H1 (cell line): Measurements from ENCODE around the gene PCDHGA3. TPM values are rescaled to one million over a fixed set of nuclear protein-coding genes. Genes with fewer than 3 reads are reported as not detected.
"Not testable (repeated sequence)": the region's sequence is repeated elsewhere in the genome, so short reads cannot be mapped to it uniquely, and the experiment has no call there.

Source experiments
- CTCF ChIA-PET: fragments of 300-600 bp; sonication (Branson Sonifier 250); formaldehyde crosslinking; loops from one replicate; lab custom pipeline; 2021; ENCODE audit not compliant: partially characterized antibody; lab: Charles Lee
- POLR2A ChIA-PET: fragments of 300-600 bp; sonication (Branson Sonifier 250); formaldehyde crosslinking; loops from one replicate; lab custom pipeline; 2021; ENCODE audit warnings: inconsistent platforms; ENCODE audit not compliant: partially characterized antibody; lab: Charles Lee
- DNase-seq, 2 experiments: peaks; one replicate each; pipeline versions ENCODE4 v3.0.0 to v3.0.0-alpha.2; 2010 to 2022; ENCODE audit warnings: low spot score in 2 of 2, low read depth in 1 of 2, mixed read lengths in 1 of 2
- FAIRE-seq: peaks from 2 replicates; lab custom pipeline; 2011; peaks lifted over from hg19 to GRCh38; lab: Jason Lieb, UNC
- H2AFZ ChIP-seq: 2 replicates; pipeline ENCODE4 v1.8.1; 2012; ENCODE audit warnings: low read length, inconsistent platforms
- H2AK5ac ChIP-seq: 2 replicates; pipeline ENCODE4 v1.6.1; 2013; ENCODE audit warnings: low read depth, low read length
- H2BK120ac ChIP-seq: replicated peaks from 2 replicates; pipeline ENCODE3; 2013; ENCODE audit warnings: low read depth, low read length, inconsistent platforms
- H2BK12ac ChIP-seq: 2 replicates; pipeline ENCODE4 v1.6.1; 2013; ENCODE audit warnings: low read depth, low read length
- H2BK15ac ChIP-seq: 2 replicates; pipeline ENCODE4 v1.6.1; 2013; ENCODE audit warnings: low read length
- H2BK20ac ChIP-seq: 2 replicates; pipeline ENCODE4 v1.6.1; 2013; ENCODE audit warnings: low read length
- H2BK5ac ChIP-seq: 2 replicates; pipeline ENCODE4 v1.6.1; 2013; ENCODE audit warnings: low read depth, low read length
- H3K14ac ChIP-seq: 2 replicates; pipeline ENCODE4 v1.6.1; 2013; ENCODE audit warnings: inconsistent platforms; ENCODE audit not compliant: insufficient read length
- H3K18ac ChIP-seq: 2 replicates; pipeline ENCODE4 v1.6.1; 2013; ENCODE audit warnings: low read length; ENCODE audit errors: extremely low read depth
- H3K23ac ChIP-seq: 2 replicates; pipeline ENCODE4 v1.6.1; 2013; ENCODE audit warnings: inconsistent platforms; ENCODE audit not compliant: insufficient read length
- H3K23me2 ChIP-seq: 2 replicates; pipeline ENCODE4 v1.6.1; 2013; ENCODE audit warnings: low read depth, low read length
- H3K27ac ChIP-seq: 2 replicates; pipeline ENCODE4 v1.6.1; 2011; ENCODE audit warnings: low read depth, low read length, inconsistent platforms
- H3K27me3 ChIP-seq, 4 experiments: replicated peaks in 1 of 4; 1 replicate in 1 of 4; 2 replicates in 3 of 4; pipeline versions ENCODE4 v1.6.1 to v1.8.1; 2011 to 2013; ENCODE audit warnings: low read length in 3 of 4, mild to moderate bottlenecking in 3 of 4, inconsistent platforms in 2 of 4, mixed read lengths in 2 of 4, moderate library complexity in 1 of 4; ENCODE audit not compliant: control insufficient read depth in 3 of 4, insufficient read depth in 3 of 4; ENCODE audit errors: extremely low read depth in 1 of 4
- H3K36me3 ChIP-seq, 4 experiments: 2 replicates each; pipeline versions ENCODE4 v1.6.1 to v1.8.1; 2011 to 2013; ENCODE audit warnings: mild to moderate bottlenecking in 4 of 4, low read length in 3 of 4, moderate library complexity in 2 of 4, control low read depth in 1 of 4, inconsistent platforms in 1 of 4; ENCODE audit not compliant: insufficient read depth in 4 of 4, control insufficient read depth in 2 of 4
- H3K4ac ChIP-seq: replicated peaks from 2 replicates; pipeline ENCODE3; 2013; ENCODE audit warnings: low read length, low read depth, mixed read lengths, inconsistent platforms; ENCODE audit not compliant: insufficient read length
- H3K4me1 ChIP-seq, 4 experiments: replicated peaks in 1 of 4; 1 replicate in 1 of 4; 2 replicates in 3 of 4; pipeline versions ENCODE4 v1.6.1 to v1.8.1; 2011 to 2013; ENCODE audit warnings: low read length in 3 of 4, inconsistent platforms in 2 of 4, mixed read lengths in 1 of 4; ENCODE audit not compliant: insufficient read depth in 4 of 4, control insufficient read depth in 3 of 4
- H3K4me2 ChIP-seq, 2 experiments: 2 replicates each; pipeline versions ENCODE4 v1.6.1 to v1.8.1; 2011 to 2013; ENCODE audit warnings: low read depth in 2 of 2, low read length in 2 of 2, control low read depth in 1 of 2, inconsistent platforms in 1 of 2, mild to moderate bottlenecking in 1 of 2; ENCODE audit not compliant: insufficient read depth in 1 of 2
- H3K4me3 ChIP-seq, 4 experiments: fragments of 200-600, 300-600 bp in 1 of 4; sonication (generic), shearing (Covaris generic), sonication (Bioruptor Twin) in 1 of 4; 2 replicates each; pipeline versions ENCODE4 v1.5.1 to v1.8.1; 2011 to 2016; ENCODE audit warnings: low read length in 4 of 4, low read depth in 3 of 4, control low read depth in 2 of 4, inconsistent platforms in 2 of 4, mild to moderate bottlenecking in 2 of 4, mixed read lengths in 1 of 4, moderate library complexity in 1 of 4; ENCODE audit not compliant: insufficient read depth in 2 of 4; ENCODE audit errors: extremely low read depth in 1 of 4
- H3K56ac ChIP-seq: replicated peaks from 2 replicates; pipeline ENCODE3; 2013; ENCODE audit warnings: low read depth, mild to moderate bottlenecking, mixed read lengths, low read length, inconsistent platforms; ENCODE audit not compliant: insufficient read length
- H3K79me1 ChIP-seq: 2 replicates; pipeline ENCODE4 v1.6.1; 2013; ENCODE audit warnings: low read depth, low read length, control low read depth
- H3K79me2 ChIP-seq, 2 experiments: 2 replicates each; pipeline versions ENCODE4 v1.6.1 to v1.8.1; 2012 to 2013; ENCODE audit warnings: low read length in 2 of 2, mild to moderate bottlenecking in 2 of 2, inconsistent platforms in 1 of 2; ENCODE audit not compliant: insufficient read depth in 2 of 2, control insufficient read depth in 1 of 2
- H3K9ac ChIP-seq, 4 experiments: replicated peaks in 1 of 4; 1 replicate in 1 of 4; 2 replicates in 3 of 4; pipeline versions ENCODE4 v1.6.1 to v1.8.1; 2011 to 2013; ENCODE audit warnings: low read depth in 3 of 4, low read length in 3 of 4, control low read depth in 2 of 4, mild to moderate bottlenecking in 2 of 4, moderate library complexity in 2 of 4, inconsistent platforms in 1 of 4; ENCODE audit errors: extremely low read depth in 1 of 4
- H3K9me3 ChIP-seq, 2 experiments: 2 replicates each; pipeline versions ENCODE4 v1.6.1 to v1.8.1; 2012 to 2013; ENCODE audit warnings: mild to moderate bottlenecking in 2 of 2, moderate library complexity in 2 of 2, control low read depth in 1 of 2, inconsistent platforms in 1 of 2, low read depth in 1 of 2, low read length in 1 of 2, mixed read lengths in 1 of 2; ENCODE audit not compliant: insufficient read depth in 2 of 2
- H4K20me1 ChIP-seq, 2 experiments: replicated peaks in 1 of 2; 2 replicates each; pipeline versions ENCODE3 to v1.8.1; 2011 to 2013; ENCODE audit warnings: inconsistent platforms in 2 of 2, low read length in 2 of 2, mild to moderate bottlenecking in 1 of 2; ENCODE audit not compliant: insufficient read depth in 2 of 2, control insufficient read depth in 1 of 2
- H4K5ac ChIP-seq: 2 replicates; pipeline ENCODE4 v1.6.1; 2013; ENCODE audit warnings: low read length, low read depth, mixed read lengths, inconsistent platforms; ENCODE audit not compliant: insufficient read length
- H4K8ac ChIP-seq: 2 replicates; pipeline ENCODE4 v1.8.0; 2013; ENCODE audit warnings: mild to moderate bottlenecking, moderate library complexity, low read length, inconsistent platforms; ENCODE audit not compliant: insufficient read depth; ENCODE audit errors: extremely low read depth
- H4K91ac ChIP-seq: replicated peaks from 2 replicates; pipeline ENCODE3; 2013; ENCODE audit warnings: low read length, mixed read lengths, inconsistent platforms; ENCODE audit not compliant: insufficient read length
- CTCF ChIP-seq, 3 experiments: IDR thresholded peaks; 1 replicate in 2 of 3; 2 replicates in 1 of 3; pipeline versions ENCODE4 v1.5.1 to v1.6.1; 2011; ENCODE audit warnings: low read length in 3 of 3, mild to moderate bottlenecking in 3 of 3, inconsistent platforms in 2 of 3, low read depth in 1 of 3, moderate library complexity in 1 of 3; ENCODE audit not compliant: insufficient read depth in 1 of 3; ENCODE audit errors: control extremely low read depth in 1 of 3
- KDM4A ChIP-seq: IDR thresholded peaks from one replicate; pipeline ENCODE4 v1.7.1; 2012; ENCODE audit warnings: low read depth, mild to moderate bottlenecking, moderate library complexity, low read length, inconsistent platforms; ENCODE audit not compliant: severe bottlenecking
- NRF1 ChIP-seq: IDR thresholded peaks from 2 replicates; pipeline ENCODE4 v1.6.1; 2011; ENCODE audit warnings: mild to moderate bottlenecking, low read depth, low read length, improper control_type of control experiment
- PHF8 ChIP-seq: fragments of 200-600 bp; sonication (generic); conservative IDR thresholded peaks from 2 replicates; pipeline ENCODE4 v1.7.1; 2012; ENCODE audit warnings: low read depth, mild to moderate bottlenecking, inconsistent platforms, low read length, moderate library complexity
- RAD21 ChIP-seq, 2 experiments: IDR thresholded peaks in 1 of 2; conservative IDR thresholded peaks in 1 of 2; 2 replicates each; pipeline ENCODE4 v1.6.1; 2011; ENCODE audit warnings: low read depth in 2 of 2, low read length in 2 of 2, improper control_type of control experiment in 1 of 2, inconsistent platforms in 1 of 2, mild to moderate bottlenecking in 1 of 2, moderate library complexity in 1 of 2
- WGBS, 2 experiments: shearing (Covaris generic) in 1 of 2; methylation state at CpG; one replicate each; pipeline versions ENCODE4 v1.1.6 to v1.1.7; 2013 to 2015; ENCODE audit warnings: low lambda C conversion rate in 2 of 2, mixed read lengths in 2 of 2, inconsistent platforms in 1 of 2, low coverage in 1 of 2, missing lambda C conversion rate in 1 of 2; ENCODE audit not compliant: insufficient replicate concordance in 2 of 2, insufficient coverage in 1 of 2, insufficient read length in 1 of 2; ENCODE audit errors: extremely low coverage in 1 of 2, missing lambda C conversion rate in 1 of 2; 5-methylcytosine and 5-hydroxymethylcytosine counted together
- polyA plus RNA-seq, 7 experiments: library from polyadenylated mRNA; depleted of rRNA in 3 of 7; stranded (reverse) in 5 of 7; unstranded in 2 of 7; fragments of >200 nt in 5 of 7; fragments of 200-250 nt in 2 of 7; gene quantifications; 1 replicate in 5 of 7; 2 replicates in 1 of 7; 4 replicates in 1 of 7; pipeline versions ENCODE4 v1.2.1 to v1.2.3, GENCODE V29; 2011 to 2013; ENCODE audit warnings: missing spikeins in 2 of 7, mixed read lengths in 2 of 7
- total RNA-seq: library from RNA; stranded (reverse); fragmentation: NEBNext Ultra II Directional; extraction: Animal tissue kit (Norgen Biotek cat#: 25700); gene quantifications from 2 replicates; pipeline ENCODE4 v1.2.1, GENCODE V29; 2021

Gene PCDHGA3
- total and polyA plus RNA-seq, 2 of the 8 experiments (the other 6 are each of a cell fraction or from before 2014, with no cell fraction given) = 0.15 to 0.39 TPM

- H3K56ac ChIP-seq, H3K79me1 ChIP-seq, H3K4ac ChIP-seq, H2BK15ac ChIP-seq, H2AK5ac ChIP-seq, H3K79me2 ChIP-seq, H3K18ac ChIP-seq, H4K8ac ChIP-seq, H2BK5ac ChIP-seq, H3K4me1 ChIP-seq, H3K14ac ChIP-seq, H4K20me1 ChIP-seq, H2AFZ ChIP-seq, H4K91ac ChIP-seq, H2BK12ac ChIP-seq, H3K23me2 ChIP-seq, H3K27me3 ChIP-seq, H4K5ac ChIP-seq, H3K23ac ChIP-seq, H2BK120ac ChIP-seq, H3K27ac ChIP-seq, H2BK20ac ChIP-seq: not testable (repeated sequence)
- Histone ChIP-seq H3K4me2 (peak within 1 kb of the TSS; percentile 55 to 57), H3K9ac (peak within 1 kb of the TSS in 2 of 4 experiments; percentile 25 to 70; a peak in 1 of 7 replicates), H3K9me3 (peaks cover 45 to 49% of the 10 kb centered on the region in 2 experiments), H3K36me3 (peaks cover 3 to 23% (median 9%) of the 10 kb centered on the region in 4 experiments; a peak in 5 of 8 replicates), H3K4me3 (peak within 1 kb of the TSS; percentile 42 to 69 (median 44); a peak in 7 of 8 replicates)
- 18% methylated on average over 19 of the region's 40 CpGs; no CpG with 5 or more reads in 1 of the 2 experiments for WGBS, 2 experiments
- DNase-seq (peak in 1 of 2 experiments; percentile 82), FAIRE-seq (peak; percentile 93)
- ChIA-PET POLR2A (interaction anchor here (0.6 to 1.3 kb wide), 4 partner anchors 9 to 299 kb away, joined by 3 to 4 read pairs (median 4); partner anchors contain the start of genes PCDHGB3 and PCDHGB5), CTCF (interaction anchor here (0.6 to 8.7 kb wide), 32 partner anchors 9 to 437 kb away, joined by 3 to 68 read pairs (median 5); partner anchors contain the start of genes PCDHB10, PCDHB14, PCDHB15 and PCDHGA1)
- TF ChIP-seq RAD21 (IDR thresholded peaks at IDR 0.05 in 1 of 2, conservative IDR thresholded peaks at IDR 0.05 in 1 of 2; ENCODE audit: low read depth in 2 of 2, low read length in 2 of 2) (peak; percentile 59 to 67), CTCF (IDR thresholded peaks at IDR 0.05; ENCODE audit: control extremely low read depth in 1 of 3, insufficient read depth in 1 of 3, low read depth in 1 of 3, low read length in 3 of 3) (peak; percentile 56 to 66 (median 65)), PHF8 (0 out of 2 replicates have a peak, but pooled peaks have one; percentile 29), KDM4A (peak; percentile 51), NRF1 (peak; percentile 55)
- TF ChIP-seq, all 59 proteins: peak for 5; not testable (repeated sequence) for 54
Measured at GRCh38 chr5:141387557-141388311, 44.1 kb downstream of the PCDHGA3 start, which contains the start of gene PCDHGB4. TSS of gene PCDHGB4 (plus strand) at chr5:141387698. CDS start at chr5:141387885, 187 bp downstream.
